ENCODE measurements around the gene ADA.

Gene ADA

GRCh38 chr20:44643596-44644229, 7.8 kb downstream of the ADA start:
- DNase-seq = no peak

GRCh38 chr20:44643154-44643519, 8.4 kb downstream of the ADA start:
- no peak for DNase-seq

GRCh38 chr20:44642203-44643153, 9.0 kb downstream of the ADA start:
- DNase-seq = peak; percentile 51

- DNase-seq = no peak
Observed at GRCh38 chr20:44641325-44641724, 10.2 kb downstream of the ADA start.

GRCh38 chr20:44640522-44640921, 11.0 kb downstream of the ADA start:
- DNase-seq = no peak

GRCh38 chr20:44637522-44638372, 13.8 kb downstream of the ADA start:
- no peak for DNase-seq

GRCh38 chr20:44637042-44637441, 14.5 kb downstream of the ADA start:
- no peak for DNase-seq

GRCh38 chr20:44635877-44636276, 15.6 kb downstream of the ADA start:
- DNase-seq = no peak

GRCh38 chr20:44633872-44634600, 17.5 kb downstream of the ADA start:
- DNase-seq = no peak

- no peak for DNase-seq
Observed at GRCh38 chr20:44633187-44633810, 18.2 kb downstream of the ADA start.

GRCh38 chr20:44632103-44632752, 19.3 kb downstream of the ADA start:
- no peak for DNase-seq

GRCh38 chr20:44630297-44630696, 21.2 kb downstream of the ADA start:
- no peak for DNase-seq

GRCh38 chr20:44629542-44629941, 22.0 kb downstream of the ADA start:
- no peak for DNase-seq

- no peak for DNase-seq
Observed at GRCh38 chr20:44629017-44629385, 22.5 kb downstream of the ADA start.

- DNase-seq = no peak
Observed at GRCh38 chr20:44627364-44628010, 24.0 kb downstream of the ADA start.

- DNase-seq = no peak
Observed at GRCh38 chr20:44626278-44626677, 25.2 kb downstream of the ADA start.

GRCh38 chr20:44625361-44625760, 26.1 kb downstream of the ADA start:
- DNase-seq = no peak

- no peak for DNase-seq
Observed at GRCh38 chr20:44624743-44625271, 26.7 kb downstream of the ADA start.

GRCh38 chr20:44624152-44624551, 27.3 kb downstream of the ADA start:
- no peak for DNase-seq

GRCh38 chr20:44622501-44623270, 28.8 kb downstream of the ADA start:
- no peak for DNase-seq
